ENCODE data around the gene HNRNPM. TPM values are rescaled to one million over a fixed set of nuclear protein-coding genes. Genes with fewer than 3 reads are reported as not detected.

HNRNPM gene
- total and polyA plus RNA-seq, 2 donors (not counting 1 experiment from before 2014, with no cell fraction given), result 137 to 221 TPM

GRCh38 chr19:8501516-8501915, 56.7 kb downstream of the HNRNPM start:
- Mint-ChIP-seq H3K27ac (no peak overlapping the region), H3K4me3 (no peak overlapping the region), H3K4me1 (peaks cover 9% of the 10 kb centered on the region), H3K27me3 (no peaks in the 10 kb centered on the region), H3K9me3 (ENCODE audit: insufficient read depth) (no peaks in the 10 kb centered on the region)
- Histone ChIP-seq H3K27ac (ENCODE audit: low read length in 2 of 2) (no peak overlapping the region), H3K4me2 (replicated peaks; ENCODE audit: low read depth, low read length, poor library complexity, severe bottlenecking) (no peak overlapping the region), H3K9me3 (ENCODE audit: control extremely low read depth in 1 of 3, control insufficient read depth in 2 of 3, insufficient read depth in 1 of 3, low read length in 2 of 3) (no peaks in the 10 kb centered on the region), H4K20me1 (ENCODE audit: control insufficient read depth, insufficient read depth, low read length, poor library complexity, severe bottlenecking) (no peaks in the 10 kb centered on the region), H3K4me1 (ENCODE audit: control insufficient read depth in 2 of 2, insufficient read depth in 2 of 2, low read length in 2 of 2) (peaks cover 0 to 23% of the 10 kb centered on the region in 2 donors), H2AFZ (ENCODE audit: insufficient read depth, low read depth, low read length, poor library complexity, severe bottlenecking) (no peak overlapping the region), H3K9ac (ENCODE audit: low read length) (no peak overlapping the region), H3K79me2 (ENCODE audit: control insufficient read depth, insufficient read depth, low read length) (no peaks in the 10 kb centered on the region), H3K27me3 (replicated peaks in 1 of 4; ENCODE audit: control extremely low read depth in 1 of 4, control insufficient read depth in 3 of 4, insufficient read depth in 4 of 4, low read length in 3 of 4) (peaks cover 0 to 10% (median 2%) of the 10 kb centered on the region in 4 experiments), H3K36me3 (replicated peaks in 1 of 2; ENCODE audit: control extremely low read depth in 1 of 2, control insufficient read depth in 1 of 2, extremely low read depth in 1 of 2, insufficient read depth in 2 of 2, low read length in 1 of 2) (no peaks in the 10 kb centered on the region), H3K4me3 (ENCODE audit: control extremely low read depth in 1 of 5, extremely low read depth in 1 of 5, insufficient read depth in 1 of 5, low read depth in 2 of 5, low read length in 4 of 5) (no peak overlapping the region)
- DNase-seq (no peak), ATAC-seq (ENCODE audit: low read depth) (no peak)
- 63% methylated on average over 6 of the region's 6 CpGs for WGBS (ENCODE audit: insufficient coverage)
- ChIA-PET POLR2A (no interaction called here), CTCF (no interaction called here)
- TF ChIP-seq CTCF (IDR thresholded peaks at IDR 0.05), result no peak
- TF ChIP-seq EZH2 (IDR thresholded peaks at IDR 0.05; ENCODE audit: borderline replicate concordance, insufficient read depth, low read depth, low read length, poor library complexity, severe bottlenecking), result no peak
- intact Hi-C loops (cut with micrococcal nuclease), result no loop called here

- DNase-seq (no peak), ATAC-seq (ENCODE audit: low read depth) (no peak)
- Mint-ChIP-seq H3K4me1 (peaks cover 9% of the 10 kb centered on the region), H3K4me3 (no peak overlapping the region), H3K27me3 (no peaks in the 10 kb centered on the region), H3K9me3 (ENCODE audit: insufficient read depth) (no peaks in the 10 kb centered on the region), H3K27ac (no peak overlapping the region)
- intact Hi-C loops (cut with micrococcal nuclease), result no loop called here
- ChIA-PET POLR2A (no interaction called here), CTCF (no interaction called here)
- Histone ChIP-seq H3K4me2 (replicated peaks; ENCODE audit: low read depth, low read length, poor library complexity, severe bottlenecking) (no peak overlapping the region), H3K9ac (ENCODE audit: low read length) (no peak overlapping the region), H3K79me2 (ENCODE audit: control insufficient read depth, insufficient read depth, low read length) (no peaks in the 10 kb centered on the region), H3K4me1 (ENCODE audit: control insufficient read depth in 2 of 2, insufficient read depth in 2 of 2, low read length in 2 of 2) (peaks cover 0 to 24% of the 10 kb centered on the region in 2 donors), H3K4me3 (ENCODE audit: control extremely low read depth in 1 of 5, extremely low read depth in 1 of 5, insufficient read depth in 1 of 5, low read depth in 2 of 5, low read length in 4 of 5) (no peak overlapping the region), H4K20me1 (ENCODE audit: control insufficient read depth, insufficient read depth, low read length, poor library complexity, severe bottlenecking) (no peaks in the 10 kb centered on the region), H3K27ac (ENCODE audit: low read length in 2 of 2) (no peak overlapping the region), H3K36me3 (replicated peaks in 1 of 2; ENCODE audit: control extremely low read depth in 1 of 2, control insufficient read depth in 1 of 2, extremely low read depth in 1 of 2, insufficient read depth in 2 of 2, low read length in 1 of 2) (no peaks in the 10 kb centered on the region), H3K27me3 (replicated peaks in 1 of 4; ENCODE audit: control extremely low read depth in 1 of 4, control insufficient read depth in 3 of 4, insufficient read depth in 4 of 4, low read length in 3 of 4) (peaks cover 0 to 10% (median 2%) of the 10 kb centered on the region in 4 experiments), H3K9me3 (ENCODE audit: control extremely low read depth in 1 of 3, control insufficient read depth in 2 of 3, insufficient read depth in 1 of 3, low read length in 2 of 3) (no peaks in the 10 kb centered on the region), H2AFZ (ENCODE audit: insufficient read depth, low read depth, low read length, poor library complexity, severe bottlenecking) (peak overlapping the region; percentile 28)
- 38% methylated on average over 14 of the region's 14 CpGs for WGBS (ENCODE audit: insufficient coverage)
- TF ChIP-seq EZH2 (IDR thresholded peaks at IDR 0.05; ENCODE audit: borderline replicate concordance, insufficient read depth, low read depth, low read length, poor library complexity, severe bottlenecking) (no peak), CTCF (IDR thresholded peaks at IDR 0.05) (no peak)
Observed at GRCh38 chr19:8501981-8502380, 57.2 kb downstream of the HNRNPM start.

All from B cell (primary cell).